Trophoblast cell (in vitro differentiated cells and primary cell): Measurements from ENCODE around the gene PPM1N.

ENCODE experiments used
- DNase-seq, 2 donors: peaks; one replicate each; pipeline ENCODE4 v3.0.0-alpha.2; 2016
- H2AFZ ChIP-seq: 2 replicates; pipeline ENCODE4 v1.6.1; 2013; ENCODE audit warnings: low read length, moderate library complexity, mild to moderate bottlenecking; ENCODE audit not compliant: insufficient read depth, poor library complexity
- H2AK5ac ChIP-seq: 2 replicates; pipeline ENCODE4 v1.6.1; 2013; ENCODE audit warnings: mild to moderate bottlenecking, low read length
- H2BK120ac ChIP-seq: 2 replicates; pipeline ENCODE4 v1.6.1; 2013; ENCODE audit warnings: low read length, mild to moderate bottlenecking, moderate library complexity; ENCODE audit not compliant: insufficient read depth, poor library complexity
- H2BK12ac ChIP-seq: 2 replicates; pipeline ENCODE4 v1.6.1; 2013; ENCODE audit warnings: mild to moderate bottlenecking, low read length, moderate library complexity
- H2BK5ac ChIP-seq: 2 replicates; pipeline ENCODE4 v1.6.1; 2013; ENCODE audit warnings: low read length, low read depth, moderate library complexity, mild to moderate bottlenecking; ENCODE audit not compliant: poor library complexity
- H3K14ac ChIP-seq: 2 replicates; pipeline ENCODE4 v1.6.1; 2013; ENCODE audit warnings: mild to moderate bottlenecking, low read length
- H3K18ac ChIP-seq: 2 replicates; pipeline ENCODE4 v1.6.1; 2013; ENCODE audit warnings: mild to moderate bottlenecking, low read length
- H3K23ac ChIP-seq: 2 replicates; pipeline ENCODE4 v1.6.1; 2013; ENCODE audit warnings: low read length
- H3K27ac ChIP-seq: 2 replicates; pipeline ENCODE4 v1.5.1; 2013; ENCODE audit warnings: low read depth, mild to moderate bottlenecking, inconsistent platforms, low read length, moderate library complexity
- H3K27me3 ChIP-seq: 2 replicates; pipeline ENCODE4 v1.6.1; 2013; ENCODE audit warnings: inconsistent platforms, mild to moderate bottlenecking, low read length, moderate library complexity; ENCODE audit not compliant: insufficient read depth
- H3K36me3 ChIP-seq, 2 experiments: 1 replicate in 1 of 2; 2 replicates in 1 of 2; pipeline ENCODE4 v1.6.1; 2013; ENCODE audit warnings: low read length in 2 of 2, mild to moderate bottlenecking in 2 of 2, moderate library complexity in 1 of 2; ENCODE audit not compliant: insufficient read depth in 2 of 2, control insufficient read depth in 1 of 2
- H3K4ac ChIP-seq: 2 replicates; pipeline ENCODE4 v1.6.1; 2013; ENCODE audit warnings: low read depth, mild to moderate bottlenecking, low read length, moderate library complexity
- H3K4me1 ChIP-seq, 2 experiments: 1 replicate in 1 of 2; 2 replicates in 1 of 2; pipeline ENCODE4 v1.6.1; 2013; ENCODE audit warnings: low read length in 2 of 2, mild to moderate bottlenecking in 2 of 2, moderate library complexity in 1 of 2; ENCODE audit not compliant: insufficient read depth in 2 of 2, control insufficient read depth in 1 of 2
- H3K4me2 ChIP-seq: 2 replicates; pipeline ENCODE4 v1.6.1; 2013; ENCODE audit warnings: inconsistent platforms, mild to moderate bottlenecking, low read length, moderate library complexity
- H3K4me3 ChIP-seq: 2 replicates; pipeline ENCODE4 v1.5.1; 2013; ENCODE audit warnings: mild to moderate bottlenecking, low read depth, low read length, inconsistent platforms
- H3K79me1 ChIP-seq: one replicate; pipeline ENCODE4 v1.6.1; 2013; ENCODE audit warnings: low read length
- H3K79me2 ChIP-seq: 2 replicates; pipeline ENCODE4 v1.6.1; 2013; ENCODE audit warnings: low read length, mild to moderate bottlenecking; ENCODE audit not compliant: control insufficient read depth, insufficient read depth, poor library complexity
- H3K9ac ChIP-seq: 2 replicates; pipeline ENCODE4 v1.6.1; 2013; ENCODE audit warnings: mild to moderate bottlenecking, low read length
- H3K9me3 ChIP-seq: 2 replicates; pipeline ENCODE4 v1.6.1; 2013; ENCODE audit warnings: low read depth, mild to moderate bottlenecking, control low read depth, inconsistent platforms, low read length; ENCODE audit not compliant: insufficient read depth
- H4K12ac ChIP-seq: 2 replicates; pipeline ENCODE4 v1.6.1; 2013; ENCODE audit warnings: low read depth, mild to moderate bottlenecking, low read length, moderate library complexity
- H4K8ac ChIP-seq: 2 replicates; pipeline ENCODE4 v1.6.1; 2013; ENCODE audit warnings: low read depth, mild to moderate bottlenecking, low read length, moderate library complexity
- H4K91ac ChIP-seq: one replicate; pipeline ENCODE4 v1.6.1; 2013; ENCODE audit warnings: low read depth, mild to moderate bottlenecking, low read length, moderate library complexity
- WGBS: extraction: QIAGEN DNeasy Blood & Tissue Kit; methylation state at CpG from one replicate; pipeline ENCODE4 v1.1.7; 2013; ENCODE audit warnings: missing lambda C conversion rate; ENCODE audit not compliant: insufficient read length, insufficient coverage; ENCODE audit errors: extremely low coverage; 5-methylcytosine and 5-hydroxymethylcytosine counted together

PPM1N gene

DNA sequence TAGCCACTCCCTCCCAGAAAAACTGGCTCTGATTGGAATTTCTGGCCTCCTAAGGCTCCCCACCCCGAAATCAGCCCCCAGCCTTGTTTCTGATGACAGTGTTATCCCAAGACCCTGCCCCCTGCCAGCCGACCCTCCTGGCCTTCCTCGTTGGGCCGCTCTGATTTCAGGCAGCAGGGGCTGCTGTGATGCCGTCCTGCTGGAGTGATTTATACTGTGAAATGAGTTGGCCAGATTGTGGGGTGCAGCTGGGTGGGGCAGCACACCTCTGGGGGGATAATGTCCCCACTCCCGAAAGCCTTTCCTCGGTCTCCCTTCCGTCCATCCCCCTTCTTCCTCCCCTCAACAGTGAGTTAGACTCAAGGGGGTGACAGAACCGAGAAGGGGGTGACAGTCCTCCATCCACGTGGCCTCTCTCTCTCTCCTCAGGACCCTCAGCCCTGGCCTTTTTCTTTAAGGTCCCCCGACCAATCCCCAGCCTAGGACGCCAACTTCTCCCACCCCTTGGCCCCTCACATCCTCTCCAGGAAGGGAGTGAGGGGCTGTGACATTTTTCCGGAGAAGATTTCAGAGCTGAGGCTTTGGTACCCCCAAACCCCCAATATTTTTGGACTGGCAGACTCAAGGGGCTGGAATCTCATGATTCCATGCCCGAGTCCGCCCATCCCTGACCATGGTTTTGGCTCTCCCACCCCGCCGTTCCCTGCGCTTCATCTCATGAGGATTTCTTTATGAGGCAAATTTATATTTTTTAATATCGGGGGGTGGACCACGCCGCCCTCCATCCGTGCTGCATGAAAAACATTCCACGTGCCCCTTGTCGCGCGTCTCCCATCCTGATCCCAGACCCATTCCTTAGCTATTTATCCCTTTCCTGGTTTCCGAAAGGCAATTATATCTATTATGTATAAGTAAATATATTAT lies 24.3 kb upstream of the PPM1N start:
- no peak overlapping the region for H4K91ac ChIP-seq
- no peak overlapping the region for H2BK12ac ChIP-seq
- H3K14ac ChIP-seq, result no peak overlapping the region
- no peak overlapping the region for H2BK5ac ChIP-seq
- no peak overlapping the region for H4K12ac ChIP-seq
- H3K9me3 ChIP-seq, result peaks cover 4% of the 10 kb centered on the region
- no peak overlapping the region for H3K9ac ChIP-seq
- H2BK120ac ChIP-seq, result no peak overlapping the region
- peak; percentile 85 to 86 for DNase-seq
- no peak overlapping the region for H3K27ac ChIP-seq
- H3K4me2 ChIP-seq, result no peak overlapping the region
- H3K18ac ChIP-seq, result no peak overlapping the region
- H2AFZ ChIP-seq, result no peak overlapping the region
- peaks cover 14 to 21% of the 10 kb centered on the region in 2 experiments for H3K36me3 ChIP-seq
- no CpG with 5 or more reads among the region's 27 CpGs for WGBS
- H3K79me2 ChIP-seq, result peaks cover under 1% of the 10 kb centered on the region
- peaks cover 5 to 8% of the 10 kb centered on the region in 2 experiments for H3K4me1 ChIP-seq
- H3K23ac ChIP-seq, result no peak overlapping the region
- H3K4ac ChIP-seq, result no peak overlapping the region
- H2AK5ac ChIP-seq, result no peak overlapping the region
- no peak overlapping the region for H4K8ac ChIP-seq
- peaks cover 8% of the 10 kb centered on the region for H3K79me1 ChIP-seq
- H3K4me3 ChIP-seq, result no peak overlapping the region
- H3K27me3 ChIP-seq, result no peaks in the 10 kb centered on the region

DNA sequence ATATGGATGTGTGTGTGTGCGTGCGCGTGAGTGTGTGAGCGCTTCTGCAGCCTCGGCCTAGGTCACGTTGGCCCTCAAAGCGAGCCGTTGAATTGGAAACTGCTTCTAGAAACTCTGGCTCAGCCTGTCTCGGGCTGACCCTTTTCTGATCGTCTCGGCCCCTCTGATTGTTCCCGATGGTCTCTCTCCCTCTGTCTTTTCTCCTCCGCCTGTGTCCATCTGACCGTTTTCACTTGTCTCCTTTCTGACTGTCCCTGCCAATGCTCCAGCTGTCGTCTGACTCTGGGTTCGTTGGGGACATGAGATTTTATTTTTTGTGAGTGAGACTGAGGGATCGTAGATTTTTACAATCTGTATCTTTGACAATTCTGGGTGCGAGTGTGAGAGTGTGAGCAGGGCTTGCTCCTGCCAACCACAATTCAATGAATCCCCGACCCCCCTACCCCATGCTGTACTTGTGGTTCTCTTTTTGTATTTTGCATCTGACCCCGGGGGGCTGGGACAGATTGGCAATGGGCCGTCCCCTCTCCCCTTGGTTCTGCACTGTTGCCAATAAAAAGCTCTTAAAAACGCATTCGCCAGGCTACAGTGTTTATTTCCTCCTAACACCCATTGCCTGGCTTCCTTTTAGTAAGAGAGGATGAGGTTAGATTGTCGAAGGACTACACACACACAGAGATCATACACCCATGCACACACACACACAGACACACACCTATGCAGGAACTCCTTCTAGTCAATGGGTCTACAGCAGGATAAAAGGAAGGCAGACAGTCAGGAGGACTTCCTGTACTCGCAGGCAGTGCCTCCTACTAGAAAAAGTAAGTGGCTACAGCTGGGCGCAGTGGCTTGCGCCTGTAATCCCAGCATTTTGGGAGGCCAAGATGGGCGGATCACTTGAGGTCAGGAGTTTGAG lies 23.4 kb upstream of the PPM1N start:
- H3K9ac ChIP-seq, result no peak overlapping the region
- no peak overlapping the region for H2BK5ac ChIP-seq
- H4K8ac ChIP-seq, result no peak overlapping the region
- no peaks in the 10 kb centered on the region for H3K27me3 ChIP-seq
- no peak overlapping the region for H2BK12ac ChIP-seq
- peaks cover 14 to 21% of the 10 kb centered on the region in 2 experiments for H3K36me3 ChIP-seq
- H3K79me2 ChIP-seq, result no peaks in the 10 kb centered on the region
- H3K4me2 ChIP-seq, result no peak overlapping the region
- H3K79me1 ChIP-seq, result peaks cover 4% of the 10 kb centered on the region
- H3K18ac ChIP-seq, result no peak overlapping the region
- H3K14ac ChIP-seq, result no peak overlapping the region
- H4K91ac ChIP-seq, result no peak overlapping the region
- peaks cover 4% of the 10 kb centered on the region for H3K9me3 ChIP-seq
- H3K4me1 ChIP-seq, result peaks cover 4 to 6% of the 10 kb centered on the region in 2 experiments
- no peak overlapping the region for H3K27ac ChIP-seq
- no peak overlapping the region for H2AFZ ChIP-seq
- WGBS, result 100% methylated on average over 3 of the region's 28 CpGs
- no peak overlapping the region for H3K4me3 ChIP-seq
- no peak overlapping the region for H3K23ac ChIP-seq
- H4K12ac ChIP-seq, result no peak overlapping the region
- DNase-seq, result peak; percentile 87 to 94
- no peak overlapping the region for H3K4ac ChIP-seq
- H2BK120ac ChIP-seq, result no peak overlapping the region
- H2AK5ac ChIP-seq, result no peak overlapping the region

GRCh38 chr19:45475537-45476291 lies 22.5 kb upstream of the PPM1N start:
- Histone ChIP-seq H3K4me3 (no peak overlapping the region), H3K79me2 (no peaks in the 10 kb centered on the region), H3K27me3 (no peaks in the 10 kb centered on the region), H2AK5ac (no peak overlapping the region), H4K91ac (no peak overlapping the region), H3K14ac (no peak overlapping the region), H3K27ac (no peak overlapping the region), H2BK12ac (no peak overlapping the region), H3K4me1 (peaks cover 0 to 1% of the 10 kb centered on the region in 2 experiments), H3K9ac (no peak overlapping the region), H3K9me3 (peaks cover 2% of the 10 kb centered on the region), H3K4me2 (no peak overlapping the region), H4K8ac (no peak overlapping the region), H2AFZ (no peak overlapping the region), H3K23ac (no peak overlapping the region), H2BK120ac (no peak overlapping the region), H4K12ac (no peak overlapping the region), H3K79me1 (peaks cover 4% of the 10 kb centered on the region), H3K36me3 (peaks cover 13 to 18% of the 10 kb centered on the region in 2 experiments), H3K4ac (no peak overlapping the region), H3K18ac (no peak overlapping the region), H2BK5ac (no peak overlapping the region)
- DNase-seq, result peak; percentile 76 to 95
- WGBS, result no CpG with 5 or more reads among the region's 6 CpGs

DNA sequence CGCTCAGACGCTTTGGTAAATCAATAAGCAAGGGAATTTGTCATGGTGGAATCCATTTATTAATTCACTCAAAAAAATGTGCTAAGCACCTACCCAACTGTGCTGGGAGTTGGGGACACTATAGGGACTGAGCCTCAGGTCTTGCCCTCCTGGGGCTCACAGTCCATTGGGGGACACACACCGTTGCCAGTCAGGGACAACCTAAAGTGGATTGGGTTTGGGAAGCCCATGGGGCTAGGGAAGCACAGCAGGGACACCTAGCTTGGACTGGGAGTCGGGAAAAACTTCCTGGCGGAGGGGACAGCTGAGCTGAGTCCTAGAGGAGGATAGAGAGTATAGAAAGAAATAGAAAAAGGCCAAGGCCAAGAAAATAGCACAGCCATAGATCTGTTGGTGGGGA lies 21.9 kb upstream of the PPM1N start:
- H3K27ac ChIP-seq, result no peak overlapping the region
- H2BK12ac ChIP-seq, result no peak overlapping the region
- no peak overlapping the region for H3K23ac ChIP-seq
- H3K36me3 ChIP-seq, result peaks cover 9 to 13% of the 10 kb centered on the region in 2 experiments
- H4K12ac ChIP-seq, result no peak overlapping the region
- H3K4me3 ChIP-seq, result no peak overlapping the region
- no peaks in the 10 kb centered on the region for H3K27me3 ChIP-seq
- H4K91ac ChIP-seq, result no peak overlapping the region
- H3K14ac ChIP-seq, result no peak overlapping the region
- H3K18ac ChIP-seq, result no peak overlapping the region
- H3K4me2 ChIP-seq, result no peak overlapping the region
- no peak overlapping the region for H4K8ac ChIP-seq
- no peak overlapping the region for H3K9ac ChIP-seq
- no peak overlapping the region for H2AFZ ChIP-seq
- peak; percentile 67 to 93 for DNase-seq
- WGBS, result no CpG with 5 or more reads among the region's 5 CpGs
- peaks cover 2% of the 10 kb centered on the region for H3K9me3 ChIP-seq
- no peak overlapping the region for H2BK120ac ChIP-seq
- H3K79me1 ChIP-seq, result peaks cover 4% of the 10 kb centered on the region
- H2BK5ac ChIP-seq, result no peak overlapping the region
- H2AK5ac ChIP-seq, result no peak overlapping the region
- no peaks in the 10 kb centered on the region for H3K79me2 ChIP-seq
- H3K4me1 ChIP-seq, result peaks cover 0 to 1% of the 10 kb centered on the region in 2 experiments
- H3K4ac ChIP-seq, result no peak overlapping the region
